Testis (tissue), 2 donors: ENCODE measurements around the gene KIF2C.

ENCODE experiments used
- CTCF ChIP-seq, 3 experiments: fragments of 450-650 bp in 2 of 3; fragments of 200-600 bp in 1 of 3; sonication (generic) in 1 of 3; IDR thresholded peaks; one replicate each; pipeline ENCODE4 v1.5.1; 2016 to 2019; ENCODE audit warnings: antibody characterized with exemption in 3 of 3, mild to moderate bottlenecking in 2 of 3, moderate library complexity in 1 of 3
- POLR2A ChIP-seq: fragments of 450-650 bp; IDR thresholded peaks from one replicate; pipeline ENCODE4 v1.6.1; 2017; ENCODE audit warnings: antibody characterized with exemption, mild to moderate bottlenecking, moderate library complexity

GRCh38 chr1:44723064-44723463 is 16.6 kb upstream of the KIF2C start:
- TF ChIP-seq CTCF (IDR thresholded peaks at IDR 0.05): no peak
- TF ChIP-seq POLR2A: no peak
